Measurements from ENCODE around the gene ELL2. TPM values are rescaled to one million over a fixed set of nuclear protein-coding genes. Genes with fewer than 3 reads are reported as not detected.

ELL2 gene
- polyA plus RNA-seq, 1 donor from 2014 or later = 1.4 TPM

DNA sequence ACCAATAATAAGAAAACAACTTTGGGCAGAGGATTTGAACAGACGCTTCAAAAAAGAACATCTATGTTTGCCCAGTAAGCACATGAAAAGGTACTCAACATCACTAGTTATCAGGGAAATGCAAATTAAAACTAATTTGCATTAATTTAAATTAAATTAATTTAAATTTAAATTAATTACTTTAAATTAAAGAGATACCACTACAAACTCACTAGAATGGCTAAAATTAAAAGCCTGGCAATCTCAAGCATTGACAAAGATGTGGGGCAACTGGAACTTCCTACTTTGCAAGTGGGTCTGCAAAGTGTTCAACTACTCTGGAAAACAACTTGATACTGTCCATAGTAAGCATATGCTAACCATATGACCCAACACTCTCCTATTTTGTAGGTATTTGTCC, 32.1 kb upstream of the ELL2 start:
- Histone ChIP-seq H3K9me3 (ENCODE audit: low read length) (no peaks in the 10 kb centered on the region), H3K9ac (ENCODE audit: low read length) (no peak overlapping the region), H3F3A (ENCODE audit: insufficient read depth, low read length, poor library complexity, severe bottlenecking) (no peaks in the 10 kb centered on the region), H3K36me3 (ENCODE audit: insufficient read depth, low read length) (no peaks in the 10 kb centered on the region), H3K9me2 (ENCODE audit: insufficient read depth, low read length) (no peaks in the 10 kb centered on the region), H3K79me2 (replicated peaks; ENCODE audit: insufficient read depth, low read length) (no peaks in the 10 kb centered on the region), H3K27ac (ENCODE audit: low read length) (no peak overlapping the region), H3K27me3 (ENCODE audit: insufficient read depth, low read depth, low read length) (no peaks in the 10 kb centered on the region), H2AFZ (ENCODE audit: low read depth, low read length) (no peak overlapping the region), H3K4me3 (ENCODE audit: low read length) (no peak overlapping the region), H3K4me2 (ENCODE audit: low read length) (no peak overlapping the region), H4K20me1 (ENCODE audit: insufficient read depth) (no peaks in the 10 kb centered on the region)
- no peak for TF ChIP-seq EZH2 (IDR thresholded peaks at IDR 0.05; ENCODE audit: borderline replicate concordance, insufficient read depth, low read length, poor library complexity, severe bottlenecking)
- no peak for TF ChIP-seq EP300 (conservative IDR thresholded peaks at IDR 0.05; ENCODE audit: poor library complexity, severe bottlenecking)
- TF ChIP-seq, protein P1, sequence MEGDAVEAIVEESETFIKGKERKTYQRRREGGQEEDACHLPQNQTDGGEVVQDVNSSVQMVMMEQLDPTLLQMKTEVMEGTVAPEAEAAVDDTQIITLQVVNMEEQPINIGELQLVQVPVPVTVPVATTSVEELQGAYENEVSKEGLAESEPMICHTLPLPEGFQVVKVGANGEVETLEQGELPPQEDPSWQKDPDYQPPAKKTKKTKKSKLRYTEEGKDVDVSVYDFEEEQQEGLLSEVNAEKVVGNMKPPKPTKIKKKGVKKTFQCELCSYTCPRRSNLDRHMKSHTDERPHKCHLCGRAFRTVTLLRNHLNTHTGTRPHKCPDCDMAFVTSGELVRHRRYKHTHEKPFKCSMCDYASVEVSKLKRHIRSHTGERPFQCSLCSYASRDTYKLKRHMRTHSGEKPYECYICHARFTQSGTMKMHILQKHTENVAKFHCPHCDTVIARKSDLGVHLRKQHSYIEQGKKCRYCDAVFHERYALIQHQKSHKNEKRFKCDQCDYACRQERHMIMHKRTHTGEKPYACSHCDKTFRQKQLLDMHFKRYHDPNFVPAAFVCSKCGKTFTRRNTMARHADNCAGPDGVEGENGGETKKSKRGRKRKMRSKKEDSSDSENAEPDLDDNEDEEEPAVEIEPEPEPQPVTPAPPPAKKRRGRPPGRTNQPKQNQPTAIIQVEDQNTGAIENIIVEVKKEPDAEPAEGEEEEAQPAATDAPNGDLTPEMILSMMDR (IDR thresholded peaks at IDR 0.05; ENCODE audit: poor library complexity, severe bottlenecking) = no peak
- no peak for TF ChIP-seq RAD21 (conservative IDR thresholded peaks at IDR 0.05)
- no peak for TF ChIP-seq TAF1 (IDR thresholded peaks at IDR 0.05; ENCODE audit: low read depth)
- no peak for TF ChIP-seq SMC3 (conservative IDR thresholded peaks at IDR 0.05; ENCODE audit: poor library complexity)

DNA sequence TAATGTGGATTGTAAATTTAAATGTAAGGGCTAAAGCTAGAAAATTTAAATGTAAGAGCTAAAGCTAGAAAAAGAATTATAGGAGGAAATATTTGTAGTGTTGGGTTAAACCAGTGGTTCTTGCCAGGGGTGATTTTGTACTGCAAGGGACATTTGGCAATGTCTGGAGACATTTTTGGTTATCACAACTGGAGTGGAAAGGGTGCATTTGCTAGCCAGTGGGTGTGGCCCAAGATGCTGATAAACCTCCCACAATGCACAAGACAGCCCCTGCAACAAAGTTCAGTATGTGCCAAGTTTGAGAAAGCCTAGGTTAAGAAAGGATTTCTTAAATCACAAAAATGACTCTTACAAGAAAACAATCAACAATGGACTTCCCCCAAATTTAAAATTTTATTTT, 31.6 kb upstream of the ELL2 start:
- Histone ChIP-seq H3K9ac (ENCODE audit: low read length) (no peak overlapping the region), H3K4me2 (ENCODE audit: low read length) (no peak overlapping the region), H3K27me3 (ENCODE audit: insufficient read depth, low read depth, low read length) (no peaks in the 10 kb centered on the region), H2AFZ (ENCODE audit: low read depth, low read length) (no peak overlapping the region), H3K9me3 (ENCODE audit: low read length) (no peaks in the 10 kb centered on the region), H3F3A (ENCODE audit: insufficient read depth, low read length, poor library complexity, severe bottlenecking) (no peaks in the 10 kb centered on the region), H3K36me3 (ENCODE audit: insufficient read depth, low read length) (no peaks in the 10 kb centered on the region), H3K79me2 (replicated peaks; ENCODE audit: insufficient read depth, low read length) (no peaks in the 10 kb centered on the region), H3K27ac (ENCODE audit: low read length) (no peak overlapping the region), H3K4me3 (ENCODE audit: low read length) (no peak overlapping the region), H3K9me2 (ENCODE audit: insufficient read depth, low read length) (no peaks in the 10 kb centered on the region), H4K20me1 (ENCODE audit: insufficient read depth) (no peaks in the 10 kb centered on the region)
- no peak for TF ChIP-seq SMC3 (conservative IDR thresholded peaks at IDR 0.05; ENCODE audit: poor library complexity)
- no peak for TF ChIP-seq MXI1 (conservative IDR thresholded peaks at IDR 0.05; ENCODE audit: poor library complexity, severe bottlenecking)
- no peak for TF ChIP-seq EZH2 (IDR thresholded peaks at IDR 0.05; ENCODE audit: borderline replicate concordance, insufficient read depth, low read length, poor library complexity, severe bottlenecking)
- TF ChIP-seq, protein P1 (IDR thresholded peaks at IDR 0.05; ENCODE audit: poor library complexity, severe bottlenecking) = no peak
- no peak for TF ChIP-seq EP300 (conservative IDR thresholded peaks at IDR 0.05; ENCODE audit: poor library complexity, severe bottlenecking)
- TF ChIP-seq, protein P2, sequence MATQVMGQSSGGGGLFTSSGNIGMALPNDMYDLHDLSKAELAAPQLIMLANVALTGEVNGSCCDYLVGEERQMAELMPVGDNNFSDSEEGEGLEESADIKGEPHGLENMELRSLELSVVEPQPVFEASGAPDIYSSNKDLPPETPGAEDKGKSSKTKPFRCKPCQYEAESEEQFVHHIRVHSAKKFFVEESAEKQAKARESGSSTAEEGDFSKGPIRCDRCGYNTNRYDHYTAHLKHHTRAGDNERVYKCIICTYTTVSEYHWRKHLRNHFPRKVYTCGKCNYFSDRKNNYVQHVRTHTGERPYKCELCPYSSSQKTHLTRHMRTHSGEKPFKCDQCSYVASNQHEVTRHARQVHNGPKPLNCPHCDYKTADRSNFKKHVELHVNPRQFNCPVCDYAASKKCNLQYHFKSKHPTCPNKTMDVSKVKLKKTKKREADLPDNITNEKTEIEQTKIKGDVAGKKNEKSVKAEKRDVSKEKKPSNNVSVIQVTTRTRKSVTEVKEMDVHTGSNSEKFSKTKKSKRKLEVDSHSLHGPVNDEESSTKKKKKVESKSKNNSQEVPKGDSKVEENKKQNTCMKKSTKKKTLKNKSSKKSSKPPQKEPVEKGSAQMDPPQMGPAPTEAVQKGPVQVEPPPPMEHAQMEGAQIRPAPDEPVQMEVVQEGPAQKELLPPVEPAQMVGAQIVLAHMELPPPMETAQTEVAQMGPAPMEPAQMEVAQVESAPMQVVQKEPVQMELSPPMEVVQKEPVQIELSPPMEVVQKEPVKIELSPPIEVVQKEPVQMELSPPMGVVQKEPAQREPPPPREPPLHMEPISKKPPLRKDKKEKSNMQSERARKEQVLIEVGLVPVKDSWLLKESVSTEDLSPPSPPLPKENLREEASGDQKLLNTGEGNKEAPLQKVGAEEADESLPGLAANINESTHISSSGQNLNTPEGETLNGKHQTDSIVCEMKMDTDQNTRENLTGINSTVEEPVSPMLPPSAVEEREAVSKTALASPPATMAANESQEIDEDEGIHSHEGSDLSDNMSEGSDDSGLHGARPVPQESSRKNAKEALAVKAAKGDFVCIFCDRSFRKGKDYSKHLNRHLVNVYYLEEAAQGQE (IDR thresholded peaks at IDR 0.05; ENCODE audit: borderline replicate concordance) = no peak
- no peak for TF ChIP-seq TAF1 (IDR thresholded peaks at IDR 0.05; ENCODE audit: low read depth)
- TF ChIP-seq POLR2AphosphoS5 (IDR thresholded peaks at IDR 0.05) = no peak
- no peak for TF ChIP-seq RAD21 (conservative IDR thresholded peaks at IDR 0.05)

All from neural cell (in vitro differentiated cells).